HG03460 (cell line): ENCODE results near the gene LRFN3.
"Not testable (repeated sequence)": the region's sequence is repeated elsewhere in the genome, so short reads cannot be mapped to it uniquely, and the experiment has no call there.

Source experiments
- ATAC-seq: cut with Tn5 transposase; IDR thresholded peaks from one replicate; pipeline ENCODE4 v1.9.1; 2021; ENCODE audit not compliant: unreplicated experiment

Gene LRFN3, protein sequence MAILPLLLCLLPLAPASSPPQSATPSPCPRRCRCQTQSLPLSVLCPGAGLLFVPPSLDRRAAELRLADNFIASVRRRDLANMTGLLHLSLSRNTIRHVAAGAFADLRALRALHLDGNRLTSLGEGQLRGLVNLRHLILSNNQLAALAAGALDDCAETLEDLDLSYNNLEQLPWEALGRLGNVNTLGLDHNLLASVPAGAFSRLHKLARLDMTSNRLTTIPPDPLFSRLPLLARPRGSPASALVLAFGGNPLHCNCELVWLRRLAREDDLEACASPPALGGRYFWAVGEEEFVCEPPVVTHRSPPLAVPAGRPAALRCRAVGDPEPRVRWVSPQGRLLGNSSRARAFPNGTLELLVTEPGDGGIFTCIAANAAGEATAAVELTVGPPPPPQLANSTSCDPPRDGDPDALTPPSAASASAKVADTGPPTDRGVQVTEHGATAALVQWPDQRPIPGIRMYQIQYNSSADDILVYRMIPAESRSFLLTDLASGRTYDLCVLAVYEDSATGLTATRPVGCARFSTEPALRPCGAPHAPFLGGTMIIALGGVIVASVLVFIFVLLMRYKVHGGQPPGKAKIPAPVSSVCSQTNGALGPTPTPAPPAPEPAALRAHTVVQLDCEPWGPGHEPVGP

DNA sequence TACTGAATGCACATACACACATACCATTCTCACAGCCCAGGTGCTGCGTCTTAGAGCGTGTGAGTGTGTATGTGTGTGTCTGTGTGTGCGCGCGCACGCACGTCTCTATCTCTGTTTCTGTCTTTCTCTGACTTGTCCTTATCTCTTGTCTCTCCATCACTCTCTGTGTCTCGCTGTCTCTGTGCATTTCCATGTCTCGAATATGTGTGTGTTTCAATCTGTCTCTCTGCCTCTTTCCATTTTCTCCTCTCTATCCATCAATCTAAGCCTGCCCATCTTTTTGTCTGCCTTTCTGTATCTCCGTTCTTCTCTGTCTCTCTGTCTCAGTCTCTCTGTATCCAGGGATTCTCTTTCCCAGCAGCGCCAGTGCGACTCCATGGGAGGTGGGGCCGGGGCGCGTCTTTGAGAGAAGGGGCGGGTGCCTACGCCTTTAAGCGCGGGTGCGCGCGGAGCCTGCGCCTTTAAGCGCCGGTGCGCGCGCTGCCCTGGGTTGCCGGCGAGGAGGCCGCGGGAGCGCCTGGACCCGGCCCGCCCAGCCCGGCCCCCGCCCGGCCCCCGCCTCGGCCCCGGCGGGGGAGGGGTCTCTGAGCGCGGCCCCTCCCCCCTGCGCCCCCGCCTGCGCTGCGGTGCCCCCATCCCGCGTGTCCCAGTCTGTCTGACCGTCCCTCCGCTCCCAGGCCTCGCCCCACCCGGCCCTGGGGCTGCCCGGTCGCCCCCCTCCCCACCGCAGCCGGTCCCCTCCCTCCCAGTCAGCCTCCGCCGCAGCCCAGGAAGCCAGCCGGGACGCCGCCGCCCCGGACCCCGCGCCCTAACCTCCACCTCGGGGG lies at the start of gene LRFN3:
TSS of gene LRFN3 (plus strand) at position 464 of the 827 bp plus-strand sequence. CDS start 3,052 bp downstream, outside the sequence.
- no peak for ATAC-seq

- ATAC-seq: no peak
These were observed 49.0 kb upstream of the LRFN3 start for GRCh38 chr19:35887197-35887596.

DNA sequence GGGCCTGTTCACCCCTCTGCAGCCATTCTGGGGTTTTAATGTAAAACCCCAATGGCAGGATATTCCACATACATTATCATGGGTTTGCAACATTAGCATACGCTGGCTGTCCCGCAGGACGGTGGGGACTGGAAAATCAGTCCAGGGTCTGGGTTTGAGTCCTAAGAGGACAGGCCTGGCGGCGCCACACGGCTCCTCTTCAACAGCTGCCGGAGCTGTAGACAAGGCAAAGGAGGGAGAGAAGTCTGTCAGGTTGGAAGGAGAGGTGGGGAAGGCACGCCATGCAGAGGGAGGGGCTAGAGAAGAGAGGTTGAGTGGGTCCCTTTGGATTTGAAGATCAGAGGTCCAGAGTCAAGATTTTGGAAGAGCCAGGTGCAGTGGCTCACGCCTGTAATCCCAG lies 47.8 kb upstream of the LRFN3 start:
- ATAC-seq: no peak

DNA sequence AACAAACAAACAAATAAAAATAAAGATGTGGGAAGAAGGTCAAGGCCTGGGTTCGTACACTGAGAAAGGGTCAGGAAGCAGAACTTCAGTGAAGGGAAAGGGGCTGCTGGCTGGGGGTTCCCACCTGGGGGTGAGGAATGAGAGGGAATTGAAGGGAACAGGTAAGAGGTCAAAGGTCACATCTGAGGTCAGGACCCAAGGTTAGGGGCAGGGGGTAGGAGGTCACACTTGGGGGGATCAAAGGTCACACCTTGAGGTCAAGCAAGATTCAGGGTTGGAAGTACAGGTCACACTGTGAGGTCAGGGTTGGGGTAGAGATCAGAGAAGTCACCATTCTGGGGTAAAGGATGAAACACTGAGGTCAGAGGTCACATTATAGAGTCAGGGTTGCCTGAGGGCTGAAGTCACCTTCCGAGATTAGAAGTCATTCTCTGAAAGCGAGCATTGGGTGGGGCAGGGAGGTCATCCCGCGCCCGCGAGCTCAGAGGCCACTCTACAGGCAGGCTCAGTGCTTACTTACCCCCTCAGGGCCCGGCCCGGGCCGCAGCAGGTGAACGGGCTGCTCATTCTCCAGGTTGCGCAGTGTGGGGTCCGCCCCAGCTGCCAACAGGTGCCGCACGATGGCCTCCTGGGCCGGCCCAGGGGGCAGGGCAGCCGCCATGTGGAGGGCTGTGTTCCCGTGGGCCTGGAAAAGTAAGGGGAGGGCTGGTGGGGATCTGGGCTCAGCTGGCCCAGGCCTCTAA lies 46.6 kb upstream of the LRFN3 start:
- ATAC-seq: no peak

DNA sequence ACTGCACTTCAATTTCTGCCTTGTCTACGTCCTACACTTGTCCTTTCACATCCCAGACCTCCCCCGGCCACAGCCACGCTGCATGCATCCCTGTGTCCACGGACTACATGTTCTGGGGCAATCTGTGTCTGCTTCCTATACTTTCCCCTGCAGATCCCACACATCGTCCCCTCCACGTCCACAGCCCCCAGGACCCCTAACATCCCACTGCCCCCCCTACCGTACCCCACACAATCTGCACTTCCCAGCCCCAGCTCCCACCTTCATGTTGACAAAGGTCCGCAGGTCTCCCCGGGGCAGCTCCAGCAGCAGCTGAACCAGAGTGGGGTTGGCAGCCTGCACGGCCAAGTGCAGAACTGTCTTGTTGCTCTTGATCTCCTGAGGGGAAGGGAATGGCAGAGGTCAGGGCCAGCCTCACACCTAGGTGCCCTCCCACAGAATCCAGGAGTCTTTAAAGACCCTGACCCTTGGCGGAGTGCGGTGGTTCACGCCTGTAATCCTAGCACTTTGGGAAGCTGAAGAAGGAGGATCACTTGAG lies 46.0 kb upstream of the LRFN3 start:
- no peak for ATAC-seq

DNA sequence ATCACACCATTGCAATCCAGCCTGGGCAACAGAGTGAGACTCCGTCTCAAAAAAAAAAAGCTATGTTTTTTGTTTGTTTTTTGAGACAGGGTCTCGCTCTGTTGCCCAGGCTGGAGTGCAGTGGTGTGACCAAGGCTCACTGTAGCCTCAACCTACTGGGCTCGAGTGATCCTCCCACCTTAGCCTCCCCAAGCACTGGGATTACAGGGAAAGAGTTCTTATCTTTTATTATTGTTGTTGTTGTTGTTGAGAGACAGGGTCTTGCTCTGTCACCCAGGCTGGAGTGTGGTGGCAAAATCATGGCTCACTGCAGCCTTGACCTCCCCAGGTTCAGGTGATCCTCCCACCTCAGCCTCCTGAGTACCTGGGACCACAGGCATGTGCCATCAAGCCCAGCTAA lies 44.4 kb upstream of the LRFN3 start:
- not testable (repeated sequence) for ATAC-seq

GRCh38 chr19:35894342-35894741 lies 41.8 kb upstream of the LRFN3 start:
- ATAC-seq: no peak

GRCh38 chr19:35895911-35896642 lies 40.1 kb upstream of the LRFN3 start:
- no peak for ATAC-seq

DNA sequence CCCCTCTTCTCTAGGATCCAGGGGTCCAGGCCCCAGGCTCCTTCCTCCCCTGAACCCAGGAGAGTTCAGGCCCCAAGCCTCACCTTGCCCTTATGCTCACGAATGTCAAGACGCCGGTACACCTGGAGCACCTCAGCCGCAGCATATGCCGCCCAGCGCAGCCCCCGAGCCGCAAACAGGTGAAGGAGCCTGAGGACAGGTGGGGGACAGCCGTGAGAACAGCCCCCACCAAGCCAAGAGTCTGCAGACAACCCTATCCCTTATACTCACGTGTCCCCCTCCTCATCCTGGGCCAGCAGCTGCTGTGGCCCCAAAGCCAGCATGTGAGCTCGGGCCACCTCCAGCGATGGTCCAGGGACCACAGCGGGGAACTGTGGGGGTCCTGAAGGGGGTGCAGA lies 39.5 kb upstream of the LRFN3 start:
- no peak for ATAC-seq

DNA sequence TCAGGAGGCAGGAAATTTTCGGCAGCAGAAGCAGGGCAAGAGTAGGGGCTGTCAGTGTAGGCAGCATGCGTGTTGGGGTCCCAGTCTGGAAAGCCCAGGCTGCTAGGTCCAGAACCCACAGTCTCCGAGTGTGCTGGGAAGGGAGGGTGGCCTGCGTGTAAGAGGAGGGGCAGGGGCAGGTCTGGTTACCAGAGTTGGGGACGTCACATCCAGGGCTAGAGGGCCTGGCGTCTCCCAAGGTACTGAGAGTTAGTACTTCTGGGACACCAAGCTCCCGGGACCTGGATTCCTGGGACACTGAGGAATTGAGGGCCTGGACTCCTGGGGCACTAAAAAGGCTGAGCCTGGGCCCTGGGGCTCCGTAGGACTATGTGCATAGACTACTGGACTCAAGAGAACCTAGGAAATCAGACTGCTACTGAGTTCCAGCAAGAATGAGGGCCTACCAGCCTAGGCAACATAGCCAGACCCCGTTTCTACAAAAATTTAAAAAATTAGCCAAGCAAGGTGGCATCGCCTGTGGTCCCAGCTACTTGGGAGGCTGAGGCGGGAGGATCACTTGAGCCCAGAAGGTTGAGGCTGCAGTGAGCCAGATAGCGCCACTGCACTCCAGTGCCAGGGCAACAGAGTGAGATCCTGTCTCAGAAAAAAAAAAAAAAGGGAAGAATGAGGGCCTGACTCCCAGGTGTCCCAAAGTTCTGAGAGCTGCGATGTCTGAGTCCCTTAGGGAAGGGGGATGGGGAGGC lies 38.3 kb upstream of the LRFN3 start:
- no peak for ATAC-seq

DNA sequence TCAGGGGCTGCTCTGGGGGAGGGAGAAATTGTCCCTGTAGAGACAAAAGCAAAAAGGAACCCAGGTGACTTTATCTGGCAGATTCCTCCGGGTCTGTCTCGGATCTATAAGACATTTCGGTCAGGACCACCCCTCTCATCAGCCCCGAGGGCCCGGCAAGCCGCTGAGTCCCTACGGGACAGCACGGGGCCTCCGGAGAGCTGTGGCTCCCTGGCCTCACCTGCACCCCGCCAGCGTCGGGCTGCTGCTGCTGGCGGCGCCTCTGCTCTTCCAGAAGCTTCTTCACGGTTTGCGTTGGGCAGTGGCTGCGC lies 37.7 kb upstream of the LRFN3 start:
- no peak for ATAC-seq

- ATAC-seq: peak; percentile 39
These were observed 36.5 kb upstream of the LRFN3 start for GRCh38 chr19:35899547-35900214.

DNA sequence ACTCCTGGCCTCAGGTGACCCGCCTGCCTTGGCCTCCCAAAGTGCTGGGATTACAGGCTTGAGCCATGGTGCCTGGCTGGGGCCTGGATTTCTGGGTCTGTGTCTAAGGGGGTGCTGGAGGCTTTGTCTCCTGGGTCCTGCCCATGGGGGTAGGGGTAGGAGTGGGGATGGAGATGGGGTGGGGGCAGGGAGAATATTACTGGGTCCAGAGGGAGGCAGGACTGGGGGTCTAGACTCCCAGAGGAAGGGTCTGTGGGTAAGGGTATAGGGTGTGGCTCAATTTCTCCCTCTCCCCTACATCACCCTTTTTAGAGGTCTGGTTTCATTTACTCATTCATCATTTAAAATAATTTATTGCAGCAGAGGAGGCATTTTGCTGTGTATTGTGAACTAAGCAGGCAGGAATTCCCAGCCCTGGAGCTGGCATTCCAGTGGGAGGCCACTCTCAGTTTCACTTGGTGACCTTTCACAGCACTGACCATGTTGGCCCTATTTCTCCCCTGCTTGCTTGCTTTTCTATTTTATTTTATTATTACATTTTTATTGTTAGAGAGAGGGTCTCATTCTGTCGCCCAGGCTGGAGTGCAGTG lies 35.0 kb upstream of the LRFN3 start:
- no peak for ATAC-seq

- ATAC-seq: no peak
These were observed 34.1 kb upstream of the LRFN3 start, which contains the start of gene HCST for GRCh38 chr19:35901854-35902661. HCST (plus strand) TSS chr19:35902529; CDS start chr19:35902594, 65 bp downstream.

GRCh38 chr19:35902870-35903475 lies 33.2 kb upstream of the LRFN3 start:
- no peak for ATAC-seq

DNA sequence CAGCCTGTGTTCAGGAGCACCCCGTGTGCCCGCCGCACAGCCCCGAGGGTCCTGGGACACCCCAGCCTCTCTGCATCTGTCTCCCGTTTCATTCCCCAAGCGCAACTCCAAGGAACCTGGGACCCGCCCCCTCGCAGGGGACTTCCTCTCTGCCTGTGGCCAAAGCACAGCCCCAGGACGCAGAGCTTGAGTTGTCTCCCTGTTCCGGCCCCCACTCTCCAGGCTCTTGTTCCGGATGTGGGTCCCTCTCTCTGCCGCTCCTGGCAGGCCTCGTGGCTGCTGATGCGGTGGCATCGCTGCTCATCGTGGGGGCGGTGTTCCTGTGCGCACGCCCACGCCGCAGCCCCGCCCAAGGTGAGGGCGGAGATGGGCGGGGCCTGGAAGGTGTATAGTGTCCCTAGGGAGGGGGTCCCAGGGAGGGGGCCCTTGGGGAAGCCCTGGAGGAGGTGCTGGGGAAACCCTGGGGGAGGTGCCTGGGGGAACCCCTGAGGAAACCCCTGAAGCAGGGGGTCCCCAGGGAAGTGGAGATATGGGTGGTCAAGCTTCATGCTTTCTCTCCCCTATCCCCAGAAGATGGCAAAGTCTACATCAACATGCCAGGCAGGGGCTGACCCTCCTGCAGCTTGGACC lies 32.5 kb upstream of the LRFN3 start:
- peak; percentile 43 for ATAC-seq
